CD8-positive, alpha-beta memory T cell (primary cell): ENCODE data around the gene GIMAP6. TPM values are rescaled to one million over a fixed set of nuclear protein-coding genes. Genes with fewer than 3 reads are reported as not detected.
A peak's percentile ranks its signal among the peaks of the same experiment; 100 is the strongest.
"Not testable (repeated sequence)": the region's sequence is repeated elsewhere in the genome, so short reads cannot be mapped to it uniquely, and the experiment has no call there.

Source experiments
- CTCF ChIA-PET: fragments of 350-600 bp; sonication (Branson Sonifier 250); formaldehyde crosslinking; loops from one replicate; lab custom pipeline; 2021; ENCODE audit warnings: antibody characterized with exemption; lab: Charles Lee
- POLR2A ChIA-PET: fragments of 350-600 bp; sonication (Branson Sonifier 250); formaldehyde crosslinking; loops from one replicate; lab custom pipeline; 2021; ENCODE audit warnings: antibody characterized with exemption; lab: Charles Lee
- DNase-seq, 5 donors: peaks; one replicate each; pipeline versions ENCODE4 v3.0.0 to v3.0.0-alpha.2; 2020 to 2022; ENCODE audit warnings: mixed read lengths in 1 of 5
- H3K27ac ChIP-seq: one replicate; pipeline ENCODE4 v1.7.0; 2013; ENCODE audit warnings: low read depth, mild to moderate bottlenecking, low read length, moderate library complexity
- H3K27me3 ChIP-seq: 2 replicates; pipeline ENCODE4 v1.7.0; 2013; ENCODE audit warnings: low read length, mild to moderate bottlenecking; ENCODE audit not compliant: insufficient read depth, poor library complexity, severe bottlenecking
- H3K36me3 ChIP-seq: 2 replicates; pipeline ENCODE4 v1.7.0; 2013; ENCODE audit warnings: mild to moderate bottlenecking, low read length, moderate library complexity; ENCODE audit not compliant: insufficient read depth
- H3K4me1 ChIP-seq: 2 replicates; pipeline ENCODE4 v1.7.0; 2013; ENCODE audit warnings: mild to moderate bottlenecking, low read length, moderate library complexity; ENCODE audit not compliant: insufficient read depth
- H3K4me3 ChIP-seq: 2 replicates; pipeline ENCODE4 v1.7.0; 2013; ENCODE audit warnings: mild to moderate bottlenecking, low read length
- H3K9me3 ChIP-seq: 2 replicates; pipeline ENCODE4 v1.7.0; 2013; ENCODE audit warnings: mild to moderate bottlenecking, low read length
- H3K27ac Mint-ChIP-seq, 8 donors: one replicate each; pipeline ENCODE4 v1.8.0; 2020 to 2021; ENCODE audit warnings: mixed read lengths in 8 of 8, mild to moderate bottlenecking in 6 of 8, inconsistent platforms in 3 of 8, moderate library complexity in 3 of 8
- H3K27me3 Mint-ChIP-seq, 2 donors: one replicate each; pipeline ENCODE4 v1.8.0; 2020 to 2021; ENCODE audit warnings: mixed read lengths in 2 of 2, mild to moderate bottlenecking in 1 of 2, moderate library complexity in 1 of 2
- H3K36me3 Mint-ChIP-seq, 3 donors: one replicate each; pipeline ENCODE4 v1.8.0; 2020 to 2021; ENCODE audit warnings: mixed read lengths in 3 of 3, inconsistent platforms in 1 of 3, mild to moderate bottlenecking in 1 of 3
- H3K4me1 Mint-ChIP-seq, 3 donors: one replicate each; pipeline ENCODE4 v1.8.0; 2020 to 2021; ENCODE audit warnings: mixed read lengths in 3 of 3, inconsistent platforms in 1 of 3, mild to moderate bottlenecking in 1 of 3
- H3K4me3 Mint-ChIP-seq, 7 donors: one replicate each; pipeline ENCODE4 v1.8.0; 2020 to 2021; ENCODE audit warnings: mixed read lengths in 7 of 7, mild to moderate bottlenecking in 6 of 7, moderate library complexity in 4 of 7, inconsistent platforms in 2 of 7
- H3K9me3 Mint-ChIP-seq, 5 donors: one replicate each; pipeline ENCODE4 v1.8.0; 2020 to 2022; ENCODE audit warnings: mixed read lengths in 5 of 5, mild to moderate bottlenecking in 3 of 5, moderate library complexity in 2 of 5, inconsistent platforms in 1 of 5
- polyA plus RNA-seq: library from polyadenylated mRNA; unstranded; fragments of 300-500 nt; fragmentation: Illumina TruSeq; gene quantifications from one replicate; pipeline ENCODE4 v1.2.3, GENCODE V29; 2021
- total RNA-seq, 2 experiments: library from RNA; stranded (reverse); gene quantifications; one replicate each; pipeline ENCODE4 v1.2.3, GENCODE V29; 2021

The GIMAP6 gene
- 10 to 100 TPM; 44.9 to 45.8 TPM for total RNA-seq
- polyA plus RNA-seq = 199 TPM

GRCh38 chr7:150631866-150632864, at the start of gene GIMAP6:
GIMAP6 (minus strand) TSS chr7:150632385; CDS start chr7:150630142, 2,243 bp downstream.
- peak within 1 kb of the TSS; percentile 95 to 100 (median 97) for H3K4me3 Mint-ChIP-seq
- H3K4me1 Mint-ChIP-seq = peaks cover 83 to 89% (median 87%) of the 10 kb centered on the region in 3 donors
- CTCF ChIA-PET = interaction anchor here (0.9 to 3.5 kb wide), 12 partner anchors 13 to 182 kb away, joined by 3 to 19 read pairs (median 4); partner anchors contain the start of genes GIMAP1, GIMAP2, GIMAP7 and GIMAP8

GRCh38 chr7:150680364-150680763, 48.2 kb upstream of the GIMAP6 start:
- POLR2A ChIA-PET, H3K36me3 ChIP-seq, H3K4me3 ChIP-seq, H3K27me3 ChIP-seq, CTCF ChIA-PET, H3K27ac ChIP-seq, H3K9me3 ChIP-seq, H3K27me3 Mint-ChIP-seq, DNase-seq: not testable (repeated sequence)
- Mint-ChIP-seq H3K4me3 (peak overlapping the region in 4 of 7 donors; percentile 39 to 73 (median 70)), H3K27ac (peak overlapping the region in 5 of 8 donors; percentile 64 to 100 (median 89)), H3K36me3 (peaks cover 5 to 52% (median 39%) of the 10 kb centered on the region in 3 donors), H3K4me1 (peaks cover 87 to 99% (median 97%) of the 10 kb centered on the region in 3 donors), H3K9me3 (peaks cover 4 to 49% (median 30%) of the 10 kb centered on the region in 5 donors)
- peaks cover 55% of the 10 kb centered on the region for H3K4me1 ChIP-seq

More at GRCh38 chr7:150631866-150632864, at the start of gene GIMAP6:
- peak within 1 kb of the TSS; percentile 67 for H3K4me3 ChIP-seq
- peaks cover 67% of the 10 kb centered on the region for H3K4me1 ChIP-seq
- H3K27me3 ChIP-seq = no peaks in the 10 kb centered on the region
- DNase-seq = peak; percentile 10 to 59 (median 47)
- no peaks in the 10 kb centered on the region for H3K9me3 ChIP-seq
- peaks cover 33% of the 10 kb centered on the region for H3K36me3 ChIP-seq
- H3K9me3 Mint-ChIP-seq = peaks cover under 1 to 33% (median 25%) of the 10 kb centered on the region in 5 donors
- no peaks in the 10 kb centered on the region for H3K27me3 Mint-ChIP-seq
- H3K36me3 Mint-ChIP-seq = peaks cover 36 to 66% (median 58%) of the 10 kb centered on the region in 3 donors
- POLR2A ChIA-PET = interaction anchor here (0.6 to 1.9 kb wide), 13 partner anchors 11 to 183 kb away, joined by 3 to 13 read pairs (median 3); partner anchors contain the start of gene GIMAP7
- peak within 1 kb of the TSS; percentile 47 for H3K27ac ChIP-seq
- peak within 1 kb of the TSS; percentile 90 to 98 (median 94) for H3K27ac Mint-ChIP-seq

GRCh38 chr7:150678601-150679000, 46.4 kb upstream of the GIMAP6 start:
- CTCF ChIA-PET = interaction anchor here (0.8 to 1.4 kb wide), 4 partner anchors 9 to 230 kb away, joined by 3 read pairs; no protein-coding TSS in a partner anchor
- H3K4me1 ChIP-seq = peaks cover 48% of the 10 kb centered on the region
- peaks cover 5 to 51% (median 38%) of the 10 kb centered on the region in 3 donors for H3K36me3 Mint-ChIP-seq
- POLR2A ChIA-PET = interaction anchor here (0.6 kb wide), 1 partner anchor 196 kb away, joined by 5 read pairs; no protein-coding TSS in a partner anchor
- H3K4me1 Mint-ChIP-seq = peaks cover 77 to 93% (median 92%) of the 10 kb centered on the region in 3 donors
- H3K9me3 ChIP-seq, H3K27ac ChIP-seq, H3K36me3 ChIP-seq, DNase-seq, H3K27me3 ChIP-seq, H3K27me3 Mint-ChIP-seq: not testable (repeated sequence)
- H3K27ac Mint-ChIP-seq = peak overlapping the region; percentile 77 to 100 (median 86)
- peaks cover 4 to 55% (median 36%) of the 10 kb centered on the region in 5 donors for H3K9me3 Mint-ChIP-seq
- H3K4me3 Mint-ChIP-seq = peak overlapping the region; percentile 40 to 72 (median 47)
- peak overlapping the region; percentile 26 for H3K4me3 ChIP-seq

- Mint-ChIP-seq H3K4me1 (peaks cover 71 to 90% (median 88%) of the 10 kb centered on the region in 3 donors), H3K27ac (peak overlapping the region; percentile 63 to 100 (median 87)), H3K9me3 (peaks cover 8 to 55% (median 37%) of the 10 kb centered on the region in 5 donors), H3K36me3 (peaks cover 6 to 48% (median 36%) of the 10 kb centered on the region in 3 donors), H3K4me3 (peak overlapping the region; percentile 40 to 84 (median 70))
- peak overlapping the region; percentile 34 for H3K4me3 ChIP-seq
- ChIA-PET POLR2A (interaction anchor here (0.6 to 1.6 kb wide), 3 partner anchors 8 to 163 kb away, joined by 3 read pairs; no protein-coding TSS in a partner anchor), CTCF (interaction anchor here (1.3 to 1.5 kb wide), 2 partner anchors 9 to 19 kb away, joined by 3 to 4 read pairs; partner anchors contain the start of gene GIMAP2)
- H3K27me3 Mint-ChIP-seq, H3K9me3 ChIP-seq, H3K36me3 ChIP-seq, H3K27me3 ChIP-seq, H3K27ac ChIP-seq: not testable (repeated sequence)
- peaks cover 47% of the 10 kb centered on the region for H3K4me1 ChIP-seq
- peak in 2 of 5 donors; percentile 71 to 81 for DNase-seq
Observed at GRCh38 chr7:150676854-150677253, 44.7 kb upstream of the GIMAP6 start.

- Histone ChIP-seq H3K4me3 (peak overlapping the region; percentile 34), H3K4me1 (peaks cover 51% of the 10 kb centered on the region)
- Mint-ChIP-seq H3K4me1 (peaks cover 73 to 90% (median 87%) of the 10 kb centered on the region in 3 donors), H3K27ac (peak overlapping the region; percentile 79 to 100 (median 88)), H3K4me3 (peak overlapping the region; percentile 40 to 84 (median 70)), H3K36me3 (peaks cover 6 to 49% (median 35%) of the 10 kb centered on the region in 3 donors), H3K9me3 (peaks cover 11 to 56% (median 37%) of the 10 kb centered on the region in 5 donors)
- not testable (repeated sequence) for H3K36me3 ChIP-seq, H3K9me3 ChIP-seq, DNase-seq, H3K27ac ChIP-seq, H3K27me3 Mint-ChIP-seq, H3K27me3 ChIP-seq
- ChIA-PET CTCF (interaction anchor here (1.3 to 1.5 kb wide), 2 partner anchors 9 to 19 kb away, joined by 3 to 4 read pairs; partner anchors contain the start of gene GIMAP2), POLR2A (interaction anchor here (1.3 to 1.6 kb wide), 2 partner anchors 79 to 162 kb away, joined by 3 read pairs; no protein-coding TSS in a partner anchor)
Observed at GRCh38 chr7:150676276-150676675, 44.1 kb upstream of the GIMAP6 start.

- Histone ChIP-seq H3K27ac (no peak overlapping the region), H3K9me3 (no peaks in the 10 kb centered on the region), H3K4me1 (peaks cover 57% of the 10 kb centered on the region), H3K4me3 (peak overlapping the region; percentile 27), H3K36me3 (no peaks in the 10 kb centered on the region), H3K27me3 (no peaks in the 10 kb centered on the region)
- H3K9me3 Mint-ChIP-seq = peaks cover 13 to 57% (median 36%) of the 10 kb centered on the region in 5 donors
- POLR2A ChIA-PET = interaction anchor here (0.6 to 1.6 kb wide), 2 partner anchors 57 to 80 kb away, joined by 3 to 10 read pairs; no protein-coding TSS in a partner anchor
- CTCF ChIA-PET = no interaction called here
- peaks cover 73 to 90% (median 87%) of the 10 kb centered on the region in 3 donors for H3K4me1 Mint-ChIP-seq
- H3K27me3 Mint-ChIP-seq = no peaks in the 10 kb centered on the region
- H3K36me3 Mint-ChIP-seq = peaks cover 6 to 49% (median 32%) of the 10 kb centered on the region in 3 donors
- H3K4me3 Mint-ChIP-seq = peak overlapping the region; percentile 6 to 70 (median 52)
- no peak for DNase-seq
- H3K27ac Mint-ChIP-seq = peak overlapping the region; percentile 79 to 100 (median 90)
Observed at GRCh38 chr7:150675714-150676113, 43.5 kb upstream of the GIMAP6 start.
